Stimulated activated CD8-positive, alpha-beta memory T cell treated with anti-CD3 and anti-CD28 coated beads, Interleukin-4, amount 100 ng/mL, for 24 hours (primary cell): ENCODE measurements around the gene COX10.
"Not testable (repeated sequence)": the region's sequence is repeated elsewhere in the genome, so short reads cannot be mapped to it uniquely, and the experiment has no call there.

Experiments used
- DNase-seq: peaks from one replicate; pipeline ENCODE4 v3.0.0-alpha.2; 2020; ENCODE audit warnings: low read depth

The COX10 gene

GRCh38 chr17:14177801-14178200, 108.5 kb downstream of the COX10 start:
- not testable (repeated sequence) for DNase-seq

GRCh38 chr17:14179951-14180350, 110.6 kb downstream of the COX10 start:
- DNase-seq: not testable (repeated sequence)

- DNase-seq: not testable (repeated sequence)
Observed at GRCh38 chr17:14182084-14182483, 112.8 kb downstream of the COX10 start.

GRCh38 chr17:14184536-14184935, 115.2 kb downstream of the COX10 start:
- DNase-seq: not testable (repeated sequence)

- not testable (repeated sequence) for DNase-seq
Observed at GRCh38 chr17:14186443-14186842, 117.1 kb downstream of the COX10 start.

- DNase-seq: not testable (repeated sequence)
Observed at GRCh38 chr17:14190774-14191173, 121.5 kb downstream of the COX10 start.

- DNase-seq: not testable (repeated sequence)
Observed at GRCh38 chr17:14191469-14191868, 122.2 kb downstream of the COX10 start.

- not testable (repeated sequence) for DNase-seq
Observed at GRCh38 chr17:14192039-14192438, 122.7 kb downstream of the COX10 start.

GRCh38 chr17:14192636-14193344, 123.5 kb downstream of the COX10 start:
- not testable (repeated sequence) for DNase-seq

GRCh38 chr17:14196377-14196997, 127.2 kb downstream of the COX10 start:
- DNase-seq: no peak

- no peak for DNase-seq
Observed at GRCh38 chr17:14197057-14197456, 127.8 kb downstream of the COX10 start.

GRCh38 chr17:14197586-14197985, 128.3 kb downstream of the COX10 start:
- peak; percentile 49 for DNase-seq

GRCh38 chr17:14198013-14198412, 128.7 kb downstream of the COX10 start:
- no peak for DNase-seq

- no peak for DNase-seq
Observed at GRCh38 chr17:14198575-14198974, 129.3 kb downstream of the COX10 start.

GRCh38 chr17:14199601-14200000, 130.3 kb downstream of the COX10 start:
- DNase-seq: no peak

- no peak for DNase-seq
Observed at GRCh38 chr17:14200354-14200753, 131.1 kb downstream of the COX10 start.

- DNase-seq: no peak
Observed at GRCh38 chr17:14201021-14201987, 132.0 kb downstream of the COX10 start.

- DNase-seq: no peak
Observed at GRCh38 chr17:14201988-14202380, 132.7 kb downstream of the COX10 start.

GRCh38 chr17:14202388-14203166, 133.3 kb downstream of the COX10 start:
- no peak for DNase-seq

- DNase-seq: no peak
Observed at GRCh38 chr17:14203388-14203787, 134.1 kb downstream of the COX10 start.

- no peak for DNase-seq
Observed at GRCh38 chr17:14204084-14204483, 134.8 kb downstream of the COX10 start.

GRCh38 chr17:14204546-14204945, 135.2 kb downstream of the COX10 start:
- DNase-seq: no peak
